Measurements from ENCODE around the gene NUDT8. TPM values are rescaled to one million over a fixed set of nuclear protein-coding genes. Genes with fewer than 3 reads are reported as not detected.

NUDT8 gene
- polyA plus RNA-seq, 1 of the 3 experiments (the other 2 are of a cell fraction), result 2.7 TPM

DNA sequence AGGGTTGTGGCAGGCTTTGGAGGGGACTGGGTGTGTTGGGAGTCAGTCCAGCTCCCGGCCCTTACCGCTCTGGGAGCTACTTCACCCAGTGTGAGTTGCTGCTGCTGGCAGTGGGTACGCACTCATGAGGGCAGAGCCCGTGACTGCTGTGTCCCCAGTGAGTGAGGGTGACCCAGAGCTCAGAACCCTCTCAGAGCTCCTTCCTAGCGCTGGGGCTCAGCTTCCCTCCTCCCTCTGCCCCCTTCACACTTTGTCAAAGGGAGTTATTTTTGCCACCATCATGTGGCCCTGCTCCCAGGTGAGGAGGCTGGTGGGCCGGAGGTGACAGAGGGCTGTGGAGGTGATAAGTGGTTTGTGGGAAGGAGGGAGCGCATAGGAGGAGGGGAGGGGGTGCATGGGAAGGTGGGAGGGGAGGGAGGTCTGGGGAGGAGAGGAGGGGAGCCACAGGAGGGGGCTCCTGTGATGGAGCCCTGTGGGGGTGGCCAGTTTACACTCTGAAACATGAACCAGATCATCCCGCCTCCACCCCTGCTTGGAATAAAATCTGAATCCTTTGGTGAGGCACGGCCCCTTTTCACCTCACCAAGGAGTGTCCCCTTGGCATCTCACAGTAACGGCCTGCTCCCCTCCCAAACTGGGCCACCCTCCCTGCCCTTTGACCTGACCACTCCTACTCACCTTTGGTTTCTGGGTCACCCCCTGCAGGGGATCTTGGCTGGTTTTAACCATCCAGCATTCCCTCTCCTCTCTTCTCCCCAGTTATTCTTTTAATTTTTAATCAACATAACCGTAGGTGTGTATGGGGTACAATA lies 13.1 kb downstream of the NUDT8 start:
- no peaks in the 10 kb centered on the region for H3K9me3 ChIP-seq
- H3K79me2 ChIP-seq (ENCODE audit: insufficient read depth), result no peaks in the 10 kb centered on the region
- no peak overlapping the region for H2AFZ ChIP-seq (ENCODE audit: low read depth)
- H3K36me3 ChIP-seq (replicated peaks in 1 of 2; ENCODE audit: control insufficient read depth in 1 of 2, insufficient read depth in 2 of 2, low read length in 1 of 2), result peaks cover 0 to 11% of the 10 kb centered on the region in 2 experiments
- H4K20me1 ChIP-seq (ENCODE audit: insufficient read depth), result peaks cover 2% of the 10 kb centered on the region; the same call in 1 of the 2 replicates
- H3K27me3 ChIP-seq (ENCODE audit: insufficient read depth), result no peaks in the 10 kb centered on the region
- H3K27ac ChIP-seq (ENCODE audit: low read depth in 2 of 2, low read length in 1 of 2), result no peak overlapping the region
- WGBS (ENCODE audit: low lambda C conversion rate), result 78% methylated on average over 11 of the region's 11 CpGs
- H3F3A ChIP-seq (replicated peaks; ENCODE audit: insufficient read depth), result no peaks in the 10 kb centered on the region
- TF ChIP-seq ELF1 (IDR thresholded peaks at IDR 0.05) (no peak), FOSL2 (IDR thresholded peaks at IDR 0.05; ENCODE audit: borderline replicate concordance, low read depth) (no peak), YY1 (IDR thresholded peaks at IDR 0.05; ENCODE audit: low read depth) (no peak), GATA2 (CRISPR knock-in tag; IDR thresholded peaks at IDR 0.05) (no peak), TEAD4 (IDR thresholded peaks at IDR 0.05; ENCODE audit: borderline replicate concordance, insufficient read depth) (no peak), JUND (IDR thresholded peaks at IDR 0.05) (no peak), REST (IDR thresholded peaks at IDR 0.05; ENCODE audit: low read depth, low read length) (no peak), TCF12 (IDR thresholded peaks at IDR 0.05) (no peak), MXI1 (IDR thresholded peaks at IDR 0.05; ENCODE audit: low read depth, low read length) (no peak), RFX5 (IDR thresholded peaks at IDR 0.05; ENCODE audit: low read length) (no peak), CHD2 (IDR thresholded peaks at IDR 0.05; ENCODE audit: low read length, partially characterized antibody) (no peak), RXRA (IDR thresholded peaks at IDR 0.05; ENCODE audit: borderline replicate concordance, low read depth) (no peak), SMC3 (IDR thresholded peaks at IDR 0.05; ENCODE audit: low read depth, low read length) (no peak)
- TF ChIP-seq, protein P1, sequence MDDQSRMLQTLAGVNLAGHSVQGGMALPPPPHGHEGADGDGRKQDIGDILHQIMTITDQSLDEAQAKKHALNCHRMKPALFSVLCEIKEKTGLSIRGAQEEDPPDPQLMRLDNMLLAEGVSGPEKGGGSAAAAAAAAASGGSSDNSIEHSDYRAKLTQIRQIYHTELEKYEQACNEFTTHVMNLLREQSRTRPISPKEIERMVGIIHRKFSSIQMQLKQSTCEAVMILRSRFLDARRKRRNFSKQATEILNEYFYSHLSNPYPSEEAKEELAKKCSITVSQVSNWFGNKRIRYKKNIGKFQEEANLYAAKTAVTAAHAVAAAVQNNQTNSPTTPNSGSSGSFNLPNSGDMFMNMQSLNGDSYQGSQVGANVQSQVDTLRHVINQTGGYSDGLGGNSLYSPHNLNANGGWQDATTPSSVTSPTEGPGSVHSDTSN (IDR thresholded peaks at IDR 0.05), result no peak
- TF ChIP-seq, protein P2, sequence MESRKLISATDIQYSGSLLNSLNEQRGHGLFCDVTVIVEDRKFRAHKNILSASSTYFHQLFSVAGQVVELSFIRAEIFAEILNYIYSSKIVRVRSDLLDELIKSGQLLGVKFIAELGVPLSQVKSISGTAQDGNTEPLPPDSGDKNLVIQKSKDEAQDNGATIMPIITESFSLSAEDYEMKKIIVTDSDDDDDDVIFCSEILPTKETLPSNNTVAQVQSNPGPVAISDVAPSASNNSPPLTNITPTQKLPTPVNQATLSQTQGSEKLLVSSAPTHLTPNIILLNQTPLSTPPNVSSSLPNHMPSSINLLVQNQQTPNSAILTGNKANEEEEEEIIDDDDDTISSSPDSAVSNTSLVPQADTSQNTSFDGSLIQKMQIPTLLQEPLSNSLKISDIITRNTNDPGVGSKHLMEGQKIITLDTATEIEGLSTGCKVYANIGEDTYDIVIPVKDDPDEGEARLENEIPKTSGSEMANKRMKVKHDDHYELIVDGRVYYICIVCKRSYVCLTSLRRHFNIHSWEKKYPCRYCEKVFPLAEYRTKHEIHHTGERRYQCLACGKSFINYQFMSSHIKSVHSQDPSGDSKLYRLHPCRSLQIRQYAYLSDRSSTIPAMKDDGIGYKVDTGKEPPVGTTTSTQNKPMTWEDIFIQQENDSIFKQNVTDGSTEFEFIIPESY (IDR thresholded peaks at IDR 0.05; ENCODE audit: borderline replicate concordance, low read depth), result no peak
- TF ChIP-seq, protein P3, sequence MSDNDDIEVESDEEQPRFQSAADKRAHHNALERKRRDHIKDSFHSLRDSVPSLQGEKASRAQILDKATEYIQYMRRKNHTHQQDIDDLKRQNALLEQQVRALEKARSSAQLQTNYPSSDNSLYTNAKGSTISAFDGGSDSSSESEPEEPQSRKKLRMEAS (IDR thresholded peaks at IDR 0.05; ENCODE audit: low read depth), result no peak
- CTCF ChIA-PET, result interaction anchor here (1.1 to 7.1 kb wide), 5 partner anchors 9 to 116 kb away, joined by 3 to 107 read pairs (median 5); partner anchors contain the start of genes GSTP1 and NUDT8
- H3K9ac ChIP-seq, result no peak overlapping the region
- no peak overlapping the region for H3K4me3 ChIP-seq (ENCODE audit: low read depth in 2 of 2, low read length in 1 of 2)
- no peaks in the 10 kb centered on the region; a peak in 1 of 4 replicates for H3K4me1 ChIP-seq (ENCODE audit: control insufficient read depth in 1 of 2, insufficient read depth in 2 of 2, low read depth in 1 of 2, low read length in 1 of 2)
- no peak for DNase-seq
- POLR2A ChIA-PET, result no interaction called here
- H3K4me2 ChIP-seq, result no peak overlapping the region
- H3K9me2 ChIP-seq, result no peaks in the 10 kb centered on the region

Data from SK-N-SH (cell line).